ENCODE results near the gene SMG6. TPM values are rescaled to one million over a fixed set of nuclear protein-coding genes. Genes with fewer than 3 reads are reported as not detected.
A peak's percentile ranks its signal among the peaks of the same experiment; 100 is the strongest.

SMG6 gene
- polyA plus RNA-seq, 6 donors from 2014 or later = 0.23 to 5.3 (median 2.6) TPM

GRCh38 chr17:2057760-2058585 is 245.6 kb downstream of the SMG6 start:
- peaks cover 7 to 26% (median 8%) of the 10 kb centered on the region in 3 donors for H3K27me3 Mint-ChIP-seq
- ATAC-seq (ENCODE audit: low read depth in 2 of 2) (peak in 1 of 2 donors; percentile 6), DNase-seq (peak; percentile 50)
- H3K27ac Mint-ChIP-seq = peak overlapping the region in 3 of 6 donors; percentile 26 to 49 (median 42)
- H3K4me1 Mint-ChIP-seq = peaks cover 27 to 34% (median 28%) of the 10 kb centered on the region in 3 donors
- H3K9me3 Mint-ChIP-seq = no peaks in the 10 kb centered on the region
- H3K36me3 Mint-ChIP-seq = peaks cover 6 to 7% of the 10 kb centered on the region in 2 donors
- peak overlapping the region; percentile 43 to 73 (median 60) for H3K4me3 Mint-ChIP-seq

GRCh38 chr17:2057175-2057759 is 246.3 kb downstream of the SMG6 start:
- peaks cover 28 to 36% (median 30%) of the 10 kb centered on the region in 3 donors for H3K4me1 Mint-ChIP-seq
- DNase-seq (no peak), ATAC-seq (ENCODE audit: low read depth in 2 of 2) (no peak)
- peaks cover 6 to 7% of the 10 kb centered on the region in 2 donors for H3K36me3 Mint-ChIP-seq
- peak overlapping the region in 1 of 8 donors; percentile 73 for H3K4me3 Mint-ChIP-seq
- H3K9me3 Mint-ChIP-seq = no peaks in the 10 kb centered on the region
- H3K27ac Mint-ChIP-seq = no peak overlapping the region
- peaks cover 5 to 21% (median 10%) of the 10 kb centered on the region in 3 donors for H3K27me3 Mint-ChIP-seq

- no peak for ATAC-seq (ENCODE audit: low read depth in 2 of 2)
Observed at GRCh38 chr17:2056206-2057174, 247.1 kb downstream of the SMG6 start.

GRCh38 chr17:2055292-2056205 is 248.0 kb downstream of the SMG6 start:
- H3K27me3 Mint-ChIP-seq = peaks cover 5 to 33% (median 22%) of the 10 kb centered on the region in 3 donors
- peaks cover 0 to 3% of the 10 kb centered on the region in 2 donors for H3K36me3 Mint-ChIP-seq
- peak overlapping the region in 6 of 8 donors; percentile 69 to 91 (median 78) for H3K4me3 Mint-ChIP-seq
- peaks cover 30 to 39% (median 38%) of the 10 kb centered on the region in 3 donors for H3K4me1 Mint-ChIP-seq
- ATAC-seq (ENCODE audit: low read depth in 2 of 2) (no peak), DNase-seq (no peak)
- H3K9me3 Mint-ChIP-seq = peaks cover 0 to 1% (median 0%) of the 10 kb centered on the region in 7 donors
- peak overlapping the region in 1 of 6 donors; percentile 70 for H3K27ac Mint-ChIP-seq

More at GRCh38 chr17:2056206-2057174, 247.1 kb downstream of the SMG6 start:
- Mint-ChIP-seq H3K4me3 (peak overlapping the region; percentile 62 to 91 (median 76)), H3K36me3 (peaks cover 0 to 7% of the 10 kb centered on the region in 2 donors), H3K4me1 (peaks cover 31 to 41% (median 37%) of the 10 kb centered on the region in 3 donors), H3K27ac (peak overlapping the region in 1 of 6 donors; percentile 26), H3K27me3 (peaks cover 5 to 29% (median 18%) of the 10 kb centered on the region in 3 donors), H3K9me3 (peaks cover 0 to 1% (median 0%) of the 10 kb centered on the region in 7 donors)
- DNase-seq = no peak

GRCh38 chr17:2054512-2055291 is 248.9 kb downstream of the SMG6 start, which contains the start of gene HIC1:
HIC1 (plus strand) TSS chr17:2055103; CDS start chr17:2056691, 1,588 bp downstream.
- Mint-ChIP-seq H3K36me3 (no peaks in the 10 kb centered on the region), H3K9me3 (peaks cover 0 to 1% (median 0%) of the 10 kb centered on the region in 7 donors), H3K4me1 (peaks cover 21 to 34% (median 30%) of the 10 kb centered on the region in 3 donors), H3K27ac (peak within 1 kb of the TSS in 5 of 6 donors; percentile 47 to 86 (median 70)), H3K4me3 (peak within 1 kb of the TSS; percentile 62 to 82 (median 73)), H3K27me3 (peaks cover 5 to 24% (median 19%) of the 10 kb centered on the region in 3 donors)
- DNase-seq (peak; percentile 79), ATAC-seq (ENCODE audit: low read depth in 2 of 2) (peak; percentile 48 to 52)

GRCh38 chr17:2054262-2054511 is 249.4 kb downstream of the SMG6 start:
- Mint-ChIP-seq H3K27ac (peak overlapping the region in 5 of 6 donors; percentile 47 to 86 (median 70)), H3K36me3 (no peaks in the 10 kb centered on the region), H3K4me1 (peaks cover 19 to 31% (median 29%) of the 10 kb centered on the region in 3 donors), H3K9me3 (peaks cover 0 to 1% (median 0%) of the 10 kb centered on the region in 7 donors), H3K4me3 (peak overlapping the region in 7 of 8 donors; percentile 62 to 79 (median 70)), H3K27me3 (peaks cover 5 to 19% (median 19%) of the 10 kb centered on the region in 3 donors)
- ATAC-seq (ENCODE audit: low read depth in 2 of 2) (no peak), DNase-seq (no peak)

- Mint-ChIP-seq H3K4me3 (peak overlapping the region; percentile 70 to 87 (median 79)), H3K4me1 (peaks cover 24 to 32% (median 31%) of the 10 kb centered on the region in 3 donors), H3K36me3 (no peaks in the 10 kb centered on the region), H3K27ac (peak overlapping the region in 5 of 6 donors; percentile 70 to 94 (median 77)), H3K9me3 (peaks cover 0 to 1% (median 0%) of the 10 kb centered on the region in 7 donors), H3K27me3 (peaks cover 5 to 21% (median 19%) of the 10 kb centered on the region in 3 donors)
- ATAC-seq (ENCODE audit: low read depth in 2 of 2) (peak; percentile 6), DNase-seq (peak; percentile 66)
Observed at GRCh38 chr17:2053380-2054261, 250.0 kb downstream of the SMG6 start.

- H3K27me3 Mint-ChIP-seq = peaks cover 5 to 30% (median 27%) of the 10 kb centered on the region in 3 donors
- peak overlapping the region in 6 of 8 donors; percentile 22 to 77 (median 48) for H3K4me3 Mint-ChIP-seq
- no peak for ATAC-seq (ENCODE audit: low read depth in 2 of 2)
- H3K36me3 Mint-ChIP-seq = no peaks in the 10 kb centered on the region
- H3K9me3 Mint-ChIP-seq = peaks cover 0 to 1% (median 0%) of the 10 kb centered on the region in 7 donors
- H3K27ac Mint-ChIP-seq = peak overlapping the region; percentile 4 to 96 (median 66)
- DNase-seq = no peak
- peaks cover 29 to 35% (median 32%) of the 10 kb centered on the region in 3 donors for H3K4me1 Mint-ChIP-seq
Observed at GRCh38 chr17:2051933-2052559, 251.5 kb downstream of the SMG6 start.

GRCh38 chr17:2051061-2051932 is 252.3 kb downstream of the SMG6 start:
- H3K4me1 Mint-ChIP-seq = peaks cover 29 to 32% (median 32%) of the 10 kb centered on the region in 3 donors
- peaks cover 5 to 30% (median 27%) of the 10 kb centered on the region in 3 donors for H3K27me3 Mint-ChIP-seq
- no peaks in the 10 kb centered on the region for H3K36me3 Mint-ChIP-seq
- H3K4me3 Mint-ChIP-seq = peak overlapping the region in 6 of 8 donors; percentile 22 to 77 (median 48)
- peak; percentile 14 for DNase-seq
- no peak for ATAC-seq (ENCODE audit: low read depth in 2 of 2)
- H3K27ac Mint-ChIP-seq = peak overlapping the region; percentile 4 to 96 (median 88)
- peaks cover 0 to 1% (median 0%) of the 10 kb centered on the region in 7 donors for H3K9me3 Mint-ChIP-seq

Data from naive B cell (primary cell).